Forelimb muscle (tissue), 1 donor: Measurements from ENCODE around the gene SPTA1. TPM values are rescaled to one million over a fixed set of nuclear protein-coding genes. Genes with fewer than 3 reads are reported as not detected.

Experiments used
- DNase-seq: peaks from one replicate; pipeline ENCODE4 v3.0.0-alpha.2; 2013; ENCODE audit warnings: low read depth
- polyA plus RNA-seq: library from polyadenylated mRNA; unstranded; fragments of 120-200 nt; gene quantifications from one replicate; pipeline ENCODE4 v1.2.1, GENCODE V29; 2013; ENCODE audit not compliant: insufficient read length

The SPTA1 gene
- polyA plus RNA-seq, 1 donor, result 3.2 TPM

DNA sequence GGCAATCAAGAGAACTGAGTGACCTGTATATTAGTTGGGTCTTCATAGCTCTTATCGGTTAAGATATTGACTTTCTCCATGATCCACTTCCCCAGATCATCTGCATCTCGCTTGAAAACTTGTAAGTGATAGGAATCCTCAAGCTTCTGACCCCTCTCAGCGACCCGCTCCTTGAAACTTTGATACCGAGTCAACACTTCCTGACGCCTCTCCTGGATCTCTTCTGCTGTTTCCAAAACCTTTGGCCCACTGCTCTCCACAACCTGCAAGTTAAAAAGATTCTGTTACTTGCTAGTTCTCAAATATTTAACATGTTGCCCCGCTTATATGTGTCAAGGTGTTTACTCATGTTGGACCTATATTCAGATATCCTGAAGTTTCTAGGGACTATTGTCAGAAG, 1.4 kb downstream of the SPTA1 start:
- DNase-seq, result no peak

DNA sequence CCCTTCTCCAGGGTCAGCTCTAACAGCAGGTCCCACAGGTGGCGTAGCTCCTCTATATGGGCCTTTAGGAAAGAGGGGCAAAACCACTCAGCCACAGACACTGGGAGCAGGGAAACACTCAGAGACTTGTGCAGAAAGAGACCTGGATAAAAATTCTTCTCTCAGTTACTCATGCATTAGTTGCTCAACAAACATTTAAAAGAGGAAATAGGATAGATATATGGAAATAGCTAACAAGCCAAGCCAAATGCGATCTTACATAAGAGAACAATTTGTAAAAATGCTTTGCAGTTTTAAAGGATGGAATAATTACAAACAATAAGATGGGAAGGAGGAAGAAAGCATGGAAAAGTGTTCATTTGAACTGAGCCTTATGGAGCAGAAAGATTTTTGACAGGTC, 4.9 kb downstream of the SPTA1 start:
- no peak for DNase-seq

DNA sequence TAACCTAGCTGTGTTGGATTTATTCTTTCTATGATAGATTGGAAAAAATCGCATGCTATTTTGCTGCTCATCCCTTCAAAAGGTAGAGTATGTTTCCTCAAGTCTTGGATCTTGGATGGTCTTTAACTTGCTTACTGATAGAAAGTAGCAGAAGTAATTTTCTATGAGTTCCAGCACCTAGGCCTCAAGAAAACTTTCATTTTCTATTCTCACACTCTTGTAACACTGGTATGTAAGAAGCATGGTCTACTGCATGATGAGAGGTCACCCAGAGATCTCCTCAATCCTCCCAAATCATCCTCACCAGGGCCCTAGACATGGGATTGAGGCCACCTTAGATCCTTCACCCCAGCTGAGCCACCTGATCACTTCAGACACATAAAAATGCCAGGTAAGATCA, 7.2 kb downstream of the SPTA1 start:
- no peak for DNase-seq

DNA sequence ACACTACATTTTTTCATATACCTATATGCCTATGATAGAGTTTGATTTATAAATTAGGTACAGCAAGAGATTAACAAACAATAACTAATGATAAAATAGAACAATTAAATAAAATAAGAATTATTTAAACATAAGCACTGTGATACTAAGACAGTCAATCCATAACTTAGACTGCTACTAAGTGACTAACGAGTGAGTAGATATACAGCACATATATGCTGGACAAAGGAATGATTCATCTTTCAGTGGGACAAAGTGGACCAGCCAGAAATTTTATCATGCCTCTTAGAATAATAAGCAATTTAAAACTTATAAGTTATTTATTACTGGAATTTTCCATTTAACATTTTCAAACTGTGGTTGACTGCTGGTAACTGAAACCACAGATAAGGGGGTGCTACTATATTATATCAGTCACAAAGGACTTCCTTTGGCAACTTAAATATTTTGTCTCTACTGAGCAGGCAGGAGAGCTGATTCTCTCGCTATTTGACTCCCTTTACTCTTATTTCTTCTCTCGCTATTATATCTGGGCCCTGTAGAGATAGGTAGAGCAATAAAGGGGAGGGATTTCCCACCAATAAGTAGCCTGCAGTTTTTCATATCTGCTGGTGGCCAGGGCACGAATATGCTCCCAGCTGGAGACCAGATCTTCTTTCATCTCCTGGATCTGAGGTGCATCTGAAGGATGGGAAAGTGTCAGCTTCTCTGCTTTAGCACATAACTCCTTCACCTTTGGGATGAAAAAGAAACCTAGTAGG, 10.8 kb downstream of the SPTA1 start:
- DNase-seq, result no peak

DNA sequence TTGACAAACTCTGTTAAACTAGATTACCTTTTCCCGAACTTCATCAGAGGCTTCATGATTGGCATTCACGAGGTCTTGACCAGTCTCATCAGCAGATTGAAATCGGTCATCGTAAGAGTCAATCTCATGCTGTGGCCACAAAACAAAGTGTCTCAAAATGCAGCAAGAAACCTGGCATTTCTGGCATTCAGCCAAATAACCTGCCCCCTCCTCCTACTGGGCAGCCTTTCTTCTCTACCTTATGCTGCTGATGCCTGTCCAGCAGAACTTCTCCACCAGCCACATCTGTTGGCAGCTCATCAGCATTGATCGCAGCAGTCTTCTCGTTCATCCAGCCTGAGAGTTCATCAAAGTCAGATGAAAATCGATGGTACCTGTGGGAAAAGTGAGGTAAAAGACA, 12.2 kb downstream of the SPTA1 start:
- no peak for DNase-seq

DNA sequence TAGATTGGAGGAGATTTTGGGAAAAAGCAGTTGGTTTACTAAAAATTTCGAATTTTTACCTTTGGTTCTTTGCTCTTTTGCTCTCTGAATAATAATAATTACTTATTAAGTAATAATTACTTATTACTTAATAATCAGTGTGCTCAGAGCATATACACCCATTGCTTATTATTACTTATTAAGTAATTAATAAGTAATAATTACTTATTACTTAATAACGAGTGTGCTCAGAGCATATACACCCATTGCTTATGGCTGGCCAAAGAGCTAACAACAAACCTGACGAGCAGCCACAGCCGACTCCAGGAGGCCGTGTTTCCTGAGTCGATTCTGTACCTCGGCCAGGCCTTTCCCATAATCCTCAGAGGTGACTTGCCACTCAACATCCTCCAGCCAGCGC, 20.5 kb downstream of the SPTA1 start:
- DNase-seq, result no peak

DNA sequence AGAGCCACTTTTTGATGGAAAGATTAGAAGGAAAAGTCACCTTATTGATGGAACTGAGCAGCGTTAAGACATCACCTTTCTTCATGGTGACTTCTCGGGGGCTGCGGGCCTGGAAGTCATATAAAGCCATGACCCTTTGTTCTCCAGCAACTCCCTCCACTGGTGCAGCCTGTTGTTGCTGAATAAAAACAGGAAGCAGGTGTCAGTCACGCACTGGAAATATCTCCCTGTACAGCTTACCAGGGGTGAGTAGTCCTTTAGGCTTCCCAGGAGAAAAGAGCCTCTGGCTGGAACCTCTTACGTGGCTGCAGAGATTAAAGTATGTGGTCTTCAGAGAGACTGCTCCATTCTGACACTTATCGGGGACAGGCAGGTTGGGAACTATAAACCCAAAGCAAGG, 31.9 kb downstream of the SPTA1 start:
- no peak for DNase-seq

DNA sequence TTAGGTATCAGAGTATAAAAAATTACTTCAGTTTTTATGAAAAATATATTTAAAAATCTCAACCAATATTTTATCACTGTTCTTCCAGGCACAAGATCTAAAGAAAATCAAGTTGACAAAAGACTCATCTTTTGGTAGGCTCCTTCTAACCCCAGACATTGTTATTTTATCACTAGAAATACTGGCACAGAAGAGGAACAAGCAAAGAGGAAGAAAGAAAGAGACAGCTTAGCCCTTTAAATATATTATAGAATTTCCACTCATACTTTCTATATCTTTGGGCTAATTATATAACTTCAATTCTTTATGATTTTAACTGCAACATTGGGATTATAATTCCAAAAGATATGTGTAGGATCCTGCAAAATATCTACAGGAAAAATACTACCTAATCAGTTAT, 32.4 kb downstream of the SPTA1 start:
- DNase-seq, result no peak

DNA sequence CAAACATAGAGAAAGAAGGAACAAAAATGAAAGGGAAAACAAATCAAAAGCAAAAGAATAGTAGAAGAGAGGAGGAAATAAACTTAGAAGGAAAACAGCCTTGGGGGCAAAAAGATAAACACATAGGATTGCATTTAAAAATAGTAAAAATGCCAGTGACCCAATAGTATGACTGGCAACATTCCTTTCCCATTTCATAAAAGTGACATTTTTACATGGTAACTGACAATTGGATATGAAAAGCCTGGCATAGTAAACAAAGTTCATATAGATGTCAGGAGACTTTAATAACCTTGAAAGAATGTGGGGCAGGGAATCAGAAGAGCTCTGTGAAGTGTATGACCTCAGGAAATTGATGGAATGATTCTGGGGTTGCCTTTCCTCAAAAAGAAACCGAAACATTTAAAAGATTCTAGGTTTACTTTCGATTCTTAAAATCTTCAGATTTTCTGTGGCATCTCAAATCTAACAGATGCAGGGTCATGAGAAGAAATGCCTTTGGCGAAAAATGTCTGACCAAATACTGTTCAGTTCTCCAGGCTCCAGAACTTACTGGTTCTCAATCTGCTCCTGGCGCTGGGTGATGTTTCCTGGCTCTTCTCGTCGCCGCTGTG, 33.7 kb downstream of the SPTA1 start:
- no peak for DNase-seq

DNA sequence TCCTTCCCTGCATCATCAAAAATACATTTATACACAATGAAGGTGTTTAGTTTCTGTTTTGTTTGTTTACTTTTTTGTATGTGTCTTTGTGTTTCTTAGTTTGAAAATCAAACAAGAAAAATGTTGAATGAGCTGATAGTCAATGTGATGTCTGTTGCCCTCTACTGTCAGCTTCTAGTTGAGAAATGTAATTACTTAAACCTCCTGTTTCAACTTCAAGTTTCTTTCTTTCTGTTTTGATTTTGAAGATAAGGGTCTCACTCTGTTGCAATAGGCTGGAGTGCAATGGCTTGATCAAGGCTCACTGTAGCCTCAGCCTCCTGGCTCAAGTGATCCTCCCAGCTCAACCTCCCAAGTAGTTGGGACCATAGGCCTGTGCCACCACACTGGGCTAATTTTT, 37.5 kb downstream of the SPTA1 start:
- no peak for DNase-seq

DNA sequence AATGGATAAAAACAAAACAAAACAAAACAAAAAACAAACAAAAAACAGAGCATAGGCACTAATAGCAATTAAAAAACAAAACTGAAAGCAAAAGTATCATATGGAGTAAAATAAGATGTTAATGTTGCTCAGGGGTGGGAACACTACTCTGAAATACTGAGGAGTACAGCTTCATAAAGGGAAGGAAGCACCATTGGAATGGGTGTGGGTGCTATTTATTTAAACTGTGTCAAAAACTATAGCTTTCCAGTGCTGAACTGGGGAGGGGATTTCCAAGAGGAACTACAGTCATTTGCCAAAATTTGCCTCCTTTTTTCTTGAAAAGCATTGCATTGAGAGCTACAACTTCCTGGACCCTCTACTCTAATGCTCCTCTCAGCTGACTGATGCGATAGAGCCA, 40.0 kb downstream of the SPTA1 start:
- no peak for DNase-seq

DNA sequence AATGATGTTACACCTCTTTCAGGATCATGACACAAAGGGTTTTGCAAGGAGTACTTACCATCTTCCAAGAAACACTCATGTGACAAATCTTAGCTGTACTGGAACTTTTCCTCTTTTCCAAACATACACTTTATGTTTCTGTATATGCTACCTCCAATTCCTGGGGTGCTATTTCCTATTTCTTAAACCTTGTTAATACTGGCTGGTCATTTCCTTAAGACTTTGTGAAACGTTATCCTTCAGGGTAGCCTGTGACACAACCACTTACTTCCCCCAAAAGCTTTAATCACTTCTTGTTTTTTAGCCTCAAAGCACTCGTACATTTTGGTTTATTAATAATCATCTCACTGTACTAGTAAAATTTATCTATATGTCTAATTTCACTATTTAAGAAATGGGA, 42.1 kb downstream of the SPTA1 start:
- DNase-seq, result no peak

DNA sequence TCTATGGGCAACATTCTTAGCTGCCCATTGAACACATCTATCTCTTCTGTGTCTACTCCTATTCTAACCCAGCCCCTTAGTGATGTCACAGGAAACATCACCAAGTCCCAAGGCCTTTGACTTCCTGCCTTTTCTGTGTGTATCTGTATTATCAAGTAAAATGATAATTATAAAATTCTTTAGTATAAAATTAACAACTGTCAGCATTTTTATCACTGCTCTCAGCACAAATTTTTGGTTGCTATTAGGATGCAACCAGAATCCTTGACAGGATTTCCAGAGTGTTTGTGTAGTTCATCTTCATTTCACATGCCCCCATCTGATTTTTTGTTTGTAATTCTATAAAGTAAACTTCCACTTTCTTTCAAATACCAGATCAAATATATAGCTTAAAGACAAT, 47.6 kb downstream of the SPTA1 start:
- no peak for DNase-seq

DNA sequence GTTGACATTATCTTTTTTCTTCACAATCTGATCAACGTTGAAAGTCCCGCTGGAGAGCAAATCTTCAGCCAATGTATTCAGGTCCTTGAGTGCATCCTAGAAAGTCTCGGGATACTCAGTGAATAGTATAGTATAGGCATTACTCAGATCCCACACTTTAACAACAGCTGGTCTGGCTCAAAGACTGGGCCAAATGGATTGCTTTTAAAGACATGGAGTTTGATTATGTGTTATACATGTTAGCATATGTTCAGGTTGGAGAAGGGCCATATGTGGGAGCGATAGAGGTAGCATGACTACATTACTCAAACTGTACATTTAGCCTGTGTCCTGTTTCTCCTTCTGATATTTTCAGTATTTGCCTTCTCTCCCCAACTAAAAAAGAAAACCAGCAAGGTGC, 48.4 kb downstream of the SPTA1 start:
- DNase-seq, result no peak

DNA sequence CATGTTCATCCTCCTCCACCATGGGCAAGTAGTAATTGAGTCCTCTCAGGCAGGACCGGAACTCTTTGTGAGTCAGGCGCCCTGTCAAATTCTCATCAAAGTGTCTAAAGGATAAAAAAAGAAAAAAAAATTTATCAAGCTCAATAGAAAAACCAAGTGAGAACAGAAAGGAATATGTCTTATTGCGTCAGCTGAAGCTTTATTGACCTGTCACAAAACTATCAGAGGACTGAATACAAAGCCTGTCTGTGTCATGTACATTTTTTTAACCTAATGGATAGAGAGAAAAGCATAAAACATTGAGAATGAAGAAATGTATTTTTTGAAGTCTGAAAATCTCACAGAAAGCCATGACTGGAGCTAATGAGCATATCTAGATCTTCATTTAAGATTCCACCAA, 72.8 kb downstream of the SPTA1 start:
- DNase-seq, result no peak

DNA sequence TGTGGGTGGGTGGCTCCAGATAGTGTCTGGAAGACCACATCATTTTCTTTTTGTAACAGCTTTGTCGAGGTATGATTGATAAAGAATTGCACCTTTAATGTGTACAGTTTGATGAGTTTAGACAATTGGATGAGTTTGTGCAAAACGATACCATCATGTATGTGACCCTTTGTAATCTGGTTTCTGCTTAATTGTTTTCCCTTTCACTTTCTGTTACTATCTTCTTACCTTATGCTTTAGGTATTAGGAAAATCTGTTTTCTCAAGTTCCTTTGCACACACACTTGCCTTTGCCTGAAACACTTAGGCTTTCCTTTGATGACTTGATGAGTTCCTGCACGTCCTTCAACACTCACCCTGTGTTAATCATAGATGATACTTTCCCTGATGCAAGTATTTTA, 74.6 kb downstream of the SPTA1 start:
- DNase-seq, result no peak

DNA sequence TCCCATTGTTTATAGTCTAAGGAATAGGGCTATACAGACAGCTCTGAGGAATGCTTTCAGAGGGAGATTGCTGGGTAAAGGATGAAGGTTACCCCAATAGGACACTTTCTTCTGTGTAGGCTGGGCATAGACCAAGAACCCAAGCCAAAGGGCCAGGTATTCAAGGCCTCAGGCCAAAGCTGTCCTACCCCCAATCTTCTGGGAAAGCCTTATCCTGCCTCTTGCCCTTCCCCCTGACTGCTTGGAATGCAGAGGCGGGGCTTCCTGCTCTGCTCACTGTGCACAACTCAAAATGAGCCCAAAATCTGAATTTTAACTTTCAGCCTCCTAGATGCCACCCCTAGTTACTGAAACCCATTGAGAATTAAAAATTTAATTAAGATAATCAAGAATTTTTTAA, 79.2 kb downstream of the SPTA1 start:
- no peak for DNase-seq

DNA sequence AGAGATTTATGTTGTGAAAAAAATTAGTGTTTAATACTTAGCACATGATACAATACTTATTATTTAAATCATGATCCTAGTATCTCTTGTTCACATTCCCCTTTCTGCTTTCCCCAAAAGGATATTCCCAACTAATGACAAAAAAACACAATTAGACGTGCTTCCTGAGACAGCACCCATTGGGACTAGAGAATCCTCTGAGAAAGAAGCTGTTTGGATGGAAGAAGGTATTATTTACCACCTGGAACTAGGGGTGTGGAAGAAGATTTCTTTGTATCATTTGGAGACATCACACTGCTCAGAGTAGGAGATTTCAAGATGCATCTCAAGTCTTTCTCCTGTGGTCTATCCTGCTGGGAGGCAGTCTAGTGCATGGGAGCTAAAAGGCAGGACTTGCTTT, 81.5 kb downstream of the SPTA1 start, which contains the start of gene OR10Z1:
OR10Z1 (plus strand) TSS at position 301 of the 400 bp plus-strand sequence. CDS start 1,171 bp downstream, outside the sequence.
- DNase-seq, result no peak

DNA sequence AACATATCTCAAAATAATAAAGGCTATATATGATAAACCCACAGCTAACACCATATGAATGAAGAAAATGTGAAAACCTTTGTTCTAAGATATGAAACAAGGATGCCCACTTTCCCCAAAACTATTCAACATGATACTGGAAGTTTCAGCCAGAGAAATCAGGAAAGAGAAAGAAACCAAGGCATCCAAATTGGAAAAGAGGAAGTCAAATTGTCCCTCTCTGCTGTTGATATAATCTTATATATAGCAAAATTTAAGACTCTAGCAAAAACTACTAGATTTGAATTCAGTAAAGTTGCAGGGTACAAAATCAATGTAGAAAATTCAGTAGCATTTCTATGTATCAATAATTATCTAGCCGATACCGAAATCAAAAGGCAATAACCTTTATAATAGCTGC, 85.8 kb downstream of the SPTA1 start:
- DNase-seq, result no peak

DNA sequence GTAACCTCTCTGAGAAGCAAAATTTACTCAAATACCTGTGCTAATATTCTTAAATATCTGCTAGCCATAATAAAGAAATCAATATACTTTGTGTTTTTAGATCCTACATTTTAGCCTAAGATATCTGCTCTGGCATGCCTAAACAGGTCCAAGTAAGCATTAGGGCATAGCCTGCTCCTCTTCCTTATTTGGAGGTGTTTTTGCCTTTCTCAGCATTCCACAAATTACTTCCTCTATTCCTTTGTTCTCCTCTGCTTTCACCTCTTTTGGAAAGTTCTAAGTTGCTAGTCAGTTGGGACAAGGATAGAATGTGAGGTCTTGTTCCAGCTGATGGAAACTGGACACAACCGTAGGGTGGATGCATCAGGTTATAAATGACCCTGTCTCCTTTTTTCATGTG, 99.6 kb downstream of the SPTA1 start:
- DNase-seq, result no peak

DNA sequence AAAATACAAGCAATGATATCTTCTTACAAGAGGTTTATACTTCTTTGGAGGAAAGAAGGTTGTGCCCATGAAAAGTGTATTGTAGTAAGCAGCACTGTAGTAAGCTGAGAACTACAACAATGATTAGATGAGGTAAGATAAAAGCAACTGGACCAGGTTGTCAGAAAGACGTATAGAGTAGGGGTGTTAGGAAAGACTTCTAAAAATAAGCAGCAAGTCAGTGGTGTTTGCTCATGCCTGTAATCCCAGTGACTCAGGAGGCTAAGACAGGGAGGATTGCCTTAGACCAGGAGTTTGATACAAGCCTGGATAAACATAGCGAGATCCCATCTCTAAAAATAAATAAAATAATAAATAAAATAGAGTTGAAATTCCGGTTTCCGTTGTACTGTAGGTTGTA, 102.6 kb downstream of the SPTA1 start:
- DNase-seq, result no peak

DNA sequence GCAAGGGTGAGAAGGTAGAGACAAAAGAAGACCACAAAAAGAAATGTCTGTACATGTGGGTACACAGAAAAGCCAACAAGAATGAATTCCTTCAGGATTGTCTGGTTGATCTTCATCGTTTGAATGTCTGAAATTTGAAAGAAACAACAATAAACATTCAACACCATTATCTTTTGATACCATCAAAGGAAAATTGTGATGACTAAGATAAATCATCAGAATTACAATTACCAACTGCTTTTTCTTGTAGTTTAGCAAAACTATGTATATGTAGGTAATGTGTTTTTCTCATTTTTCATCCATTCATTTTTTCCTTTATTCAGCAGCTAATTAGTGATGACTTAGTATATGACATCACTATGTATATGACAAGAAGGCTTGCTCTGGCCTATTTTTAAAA, 106.8 kb downstream of the SPTA1 start, which contains the start of gene OR10X1:
OR10X1 (minus strand) TSS at position 167 of the 400 bp plus-strand sequence; CDS start at position 167, 0 bp downstream.
- no peak for DNase-seq

DNA sequence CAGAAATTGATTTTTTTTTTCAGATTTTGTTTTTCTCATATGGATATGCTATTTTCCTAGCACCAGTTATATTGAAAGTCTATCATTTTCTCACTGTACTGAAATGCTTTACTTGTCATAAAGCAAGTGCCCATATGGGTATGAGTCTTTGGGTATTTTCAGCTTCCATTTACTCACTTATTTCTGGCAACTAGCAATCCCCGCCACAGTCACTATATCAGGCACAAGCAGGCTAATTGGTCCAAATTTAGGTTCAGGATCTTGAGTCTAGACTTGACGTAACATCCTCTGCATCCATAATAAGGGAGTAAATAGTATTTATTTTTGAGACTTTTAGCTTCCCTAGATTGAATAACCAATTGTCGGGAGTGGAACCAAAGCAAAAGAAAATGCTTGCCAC, 109.0 kb downstream of the SPTA1 start:
- no peak for DNase-seq

DNA sequence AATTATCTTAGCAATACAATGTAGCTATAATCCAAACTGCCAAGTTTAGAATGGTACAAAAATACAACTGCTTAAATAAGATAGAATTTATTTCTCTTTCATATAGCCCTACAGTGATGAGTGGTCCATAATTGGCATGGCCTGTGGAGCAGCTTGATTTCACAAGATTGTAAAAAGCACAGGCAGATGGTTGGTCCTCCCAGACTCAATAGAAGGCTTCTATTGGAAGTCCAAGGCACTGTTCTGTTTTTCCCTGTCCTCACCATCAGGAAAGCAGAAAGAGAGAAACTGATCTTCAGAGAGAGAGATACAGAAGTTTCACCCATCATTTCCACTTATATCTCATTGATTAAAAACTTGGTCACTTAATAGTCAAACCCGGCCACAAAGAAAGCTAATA, 114.3 kb downstream of the SPTA1 start:
- no peak for DNase-seq
